GM12892 (cell line): ENCODE measurements around the gene TENM4.

Experiments used
- POLR2A ChIP-seq: IDR thresholded peaks from 2 replicates; pipeline ENCODE4 v1.6.1; 2011; ENCODE audit warnings: low read depth, low read length, control low read depth
- TAF1 ChIP-seq: IDR thresholded peaks from 2 replicates; pipeline ENCODE4 v1.6.1; 2011; ENCODE audit warnings: low read depth, mild to moderate bottlenecking, control low read depth, low read length, borderline replicate concordance

DNA sequence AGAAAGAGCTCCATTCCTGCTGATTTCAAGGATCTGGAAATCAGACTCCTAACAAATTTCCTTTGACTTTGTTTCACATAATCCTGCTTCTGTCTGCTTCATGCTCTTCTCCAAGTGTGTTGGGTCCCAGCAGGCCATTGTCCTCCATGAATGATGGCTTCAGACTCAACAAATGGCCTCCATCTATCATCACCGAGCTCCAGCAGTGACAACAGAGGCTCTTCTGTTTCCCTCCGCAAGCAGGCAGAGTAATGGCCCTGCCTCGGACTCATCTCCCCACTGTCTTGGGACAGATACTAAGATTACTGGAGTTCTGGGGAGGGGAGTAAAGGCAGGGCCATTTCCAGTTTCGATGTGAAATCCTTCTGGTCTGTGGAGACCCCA is 127.3 kb downstream of the TENM4 start:
- TF ChIP-seq TAF1 = no peak
- TF ChIP-seq POLR2A = no peak
